NCI-H2107 (cell line): ENCODE measurements around the gene AFF2.

Experiments used
- DNase-seq: peaks from one replicate; lab custom pipeline; 2025; lab: John Stamatoyannopoulos, UW

Gene AFF2

GRCh38 chrX:148582353-148582752 lies 81.9 kb downstream of the AFF2 start:
- no peak for DNase-seq

GRCh38 chrX:148588649-148589310 lies 88.4 kb downstream of the AFF2 start:
- no peak for DNase-seq

DNA sequence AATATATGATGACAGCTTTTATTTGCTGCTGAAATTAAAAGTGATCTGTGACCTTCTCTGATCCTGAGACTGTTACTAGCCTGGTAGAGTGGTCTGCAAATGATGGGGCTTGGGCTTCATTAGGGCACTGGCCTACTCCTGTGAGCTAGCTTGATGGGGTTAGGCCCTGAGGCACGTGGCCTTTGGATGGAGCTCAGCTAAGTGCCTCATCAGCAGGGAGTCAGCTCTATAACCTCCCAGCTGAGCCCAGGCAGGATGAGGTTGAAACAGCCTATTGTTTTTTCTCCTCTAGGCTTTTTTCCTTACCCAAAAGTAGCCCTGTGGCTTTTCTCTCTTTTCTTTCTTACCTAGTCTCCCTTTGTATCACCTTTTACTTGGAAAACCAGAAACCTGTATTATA lies 92.2 kb downstream of the AFF2 start:
- no peak for DNase-seq

GRCh38 chrX:148593146-148593545 lies 92.7 kb downstream of the AFF2 start:
- no peak for DNase-seq

DNA sequence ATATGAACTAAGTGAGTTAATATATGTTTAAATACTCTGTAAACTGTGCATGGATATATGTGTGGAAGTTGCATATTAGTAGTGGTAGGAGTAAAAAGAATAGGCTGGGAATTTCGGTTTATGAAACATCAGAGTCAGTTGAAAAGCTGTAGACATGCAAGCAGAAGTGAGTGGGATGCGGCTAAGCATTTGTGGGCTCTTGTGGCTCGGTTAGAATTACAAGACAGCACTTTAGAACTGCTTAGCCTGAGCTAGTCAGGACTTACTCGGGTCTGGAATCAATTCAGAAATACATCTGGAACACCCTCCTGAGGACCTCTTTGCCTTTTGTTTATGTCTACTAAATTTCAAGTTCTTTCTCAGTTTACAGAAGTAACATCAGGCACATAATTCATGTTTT lies 93.6 kb downstream of the AFF2 start:
- DNase-seq, result no peak

GRCh38 chrX:148599404-148599803 lies 99.0 kb downstream of the AFF2 start:
- DNase-seq, result no peak

DNA sequence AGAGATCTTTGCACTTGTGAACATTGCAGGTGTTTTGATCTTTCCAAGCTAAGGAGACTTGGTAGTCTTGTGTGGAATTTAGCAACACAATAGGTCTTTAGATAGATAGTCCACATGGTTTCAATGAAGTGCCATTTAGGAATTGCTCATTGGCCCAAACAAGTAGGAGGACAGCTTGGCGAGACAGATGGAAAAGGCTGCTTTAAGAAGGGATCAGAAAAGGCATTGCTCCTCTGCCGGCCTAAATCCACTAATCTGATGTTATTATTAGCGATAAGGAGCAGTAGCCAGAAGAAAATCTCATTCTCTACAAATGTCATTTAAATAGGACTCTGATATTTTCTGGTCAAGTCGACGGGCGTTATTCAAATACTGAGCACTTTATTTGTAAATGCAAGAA lies 99.7 kb downstream of the AFF2 start:
- no peak for DNase-seq

DNA sequence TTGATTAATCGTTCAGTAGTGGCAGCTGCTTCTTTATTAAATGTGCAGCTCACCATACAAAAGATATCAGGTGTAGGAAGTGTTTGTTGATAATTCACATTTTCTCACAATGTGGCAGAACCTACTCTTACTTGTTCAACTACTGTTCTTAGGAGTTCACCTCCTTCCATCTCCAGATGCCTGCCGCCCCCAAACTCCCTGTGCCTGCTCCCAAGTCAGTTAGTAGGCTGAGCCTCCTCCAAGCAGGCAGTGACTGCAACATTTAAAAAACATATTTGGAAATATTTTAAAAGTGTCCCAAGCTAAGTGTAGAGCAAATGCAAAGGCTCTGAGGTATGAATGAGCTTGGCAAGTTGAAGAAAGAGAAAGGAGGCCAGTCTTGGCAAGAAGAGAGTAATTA lies 100.2 kb downstream of the AFF2 start:
- no peak for DNase-seq

DNA sequence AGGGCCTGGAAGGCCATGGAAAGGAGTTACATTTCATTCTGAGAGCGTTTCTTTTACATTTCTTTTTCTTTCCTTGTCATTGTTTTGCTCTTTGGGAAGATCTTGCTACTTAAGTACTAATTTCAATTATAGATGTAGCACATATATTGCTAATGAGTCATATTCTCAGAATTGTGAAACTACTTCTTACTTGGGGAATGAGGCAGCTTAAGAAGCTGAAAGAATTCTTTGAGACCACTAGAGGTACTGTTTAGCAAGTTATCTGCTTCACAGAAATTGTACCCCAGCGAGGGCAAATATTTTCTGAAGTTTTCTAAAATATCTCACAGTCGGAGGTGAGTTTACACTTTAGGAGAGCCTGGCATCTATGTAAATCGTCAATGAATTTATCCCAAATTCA lies 100.6 kb downstream of the AFF2 start:
- DNase-seq, result no peak

DNA sequence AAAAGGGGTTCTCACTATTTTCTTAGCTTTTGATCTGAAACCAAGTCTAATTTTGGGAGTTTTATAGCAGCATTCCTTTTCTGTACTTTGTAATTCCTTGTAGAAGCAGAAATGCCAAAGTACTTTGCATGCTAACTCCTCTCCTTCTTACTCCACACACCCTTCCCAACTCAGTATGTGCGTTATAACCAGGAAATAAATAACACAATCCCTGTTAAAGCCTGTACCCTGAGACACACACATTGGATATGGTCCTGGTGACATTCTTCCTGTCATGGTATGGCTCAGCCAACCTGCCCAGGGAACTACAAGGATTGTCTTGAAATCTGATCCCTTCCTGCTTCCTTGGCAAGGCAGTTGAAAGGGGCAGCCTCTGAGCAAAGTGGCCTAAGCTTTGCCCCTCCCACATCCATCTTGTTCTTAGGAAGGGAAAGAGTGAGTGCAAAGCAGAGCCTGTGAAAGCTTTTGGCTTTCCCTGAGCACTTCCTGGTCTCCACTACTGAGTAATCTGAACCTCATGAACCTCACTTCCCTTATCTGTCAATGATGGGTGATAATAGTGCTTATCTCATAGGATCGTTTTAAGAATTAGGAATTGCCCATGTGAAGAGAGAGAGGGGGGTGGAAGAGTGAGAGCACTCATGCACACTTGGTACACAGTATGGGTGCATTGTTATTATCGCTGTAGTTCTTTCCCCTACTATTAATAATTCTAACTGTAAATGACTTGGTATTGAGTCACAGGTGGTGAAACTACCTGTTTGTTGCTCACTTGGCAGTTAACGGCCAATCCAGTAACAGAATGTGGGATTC lies 109.3 kb downstream of the AFF2 start:
- no peak for DNase-seq

GRCh38 chrX:148610328-148610698 lies 109.9 kb downstream of the AFF2 start:
- DNase-seq, result no peak

DNA sequence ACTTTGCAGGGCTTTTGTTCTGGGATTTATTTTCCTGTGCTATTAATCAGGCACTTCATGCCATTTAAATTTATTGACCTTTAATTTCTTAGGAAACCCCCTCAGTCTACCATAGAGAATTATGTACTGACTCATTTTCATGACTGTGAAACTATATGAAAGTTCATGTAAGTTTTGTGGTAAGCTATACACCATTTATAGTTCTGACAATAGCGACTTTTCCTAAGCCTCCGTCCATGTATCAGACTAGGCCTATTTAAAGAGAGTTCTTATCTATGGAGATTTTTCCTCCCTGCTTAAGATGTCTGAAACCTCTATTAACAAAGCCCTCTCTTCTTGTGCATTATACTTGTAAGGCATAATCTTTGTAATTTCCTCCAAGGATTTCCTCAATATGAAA lies 111.6 kb downstream of the AFF2 start:
- no peak for DNase-seq

DNA sequence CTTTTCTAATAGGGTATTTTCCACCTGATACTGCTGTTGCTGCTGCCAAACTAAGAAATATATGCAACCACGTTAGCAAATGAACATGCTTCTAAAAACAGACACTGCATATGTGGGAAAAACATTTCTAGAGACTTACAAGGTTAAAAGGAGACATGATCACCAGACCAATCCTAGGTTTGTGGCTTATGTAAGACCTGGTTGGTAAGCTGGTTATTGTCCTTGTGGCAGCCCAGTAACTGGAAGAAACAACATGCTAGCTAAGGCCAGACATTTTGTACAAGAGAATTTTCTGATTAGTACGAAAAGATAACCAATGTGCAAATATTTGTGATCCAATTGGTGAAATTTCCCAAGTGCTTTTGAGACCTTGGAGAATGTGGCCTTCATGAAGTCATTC lies 112.0 kb downstream of the AFF2 start:
- no peak for DNase-seq

- DNase-seq, result no peak
These were observed 113.2 kb downstream of the AFF2 start for GRCh38 chrX:148613636-148614035.

DNA sequence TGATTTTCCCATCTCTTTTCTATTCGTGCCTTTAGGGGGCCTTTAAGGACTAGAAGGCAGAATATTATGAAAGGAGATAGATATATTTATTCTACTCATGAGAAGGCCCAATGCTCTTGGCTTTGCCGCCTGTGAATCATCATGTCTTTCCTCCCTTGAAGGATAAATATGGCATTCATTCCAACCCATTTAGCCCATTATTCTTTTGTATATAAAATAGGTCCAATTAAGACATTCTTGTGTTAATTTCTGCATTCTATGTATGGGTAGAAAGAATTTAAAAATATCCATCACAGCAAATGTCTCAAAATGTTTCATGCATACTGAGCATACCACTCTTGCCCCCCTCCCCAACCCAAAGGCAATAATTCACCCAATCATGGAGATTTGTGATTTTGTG lies 115.1 kb downstream of the AFF2 start:
- DNase-seq, result no peak

DNA sequence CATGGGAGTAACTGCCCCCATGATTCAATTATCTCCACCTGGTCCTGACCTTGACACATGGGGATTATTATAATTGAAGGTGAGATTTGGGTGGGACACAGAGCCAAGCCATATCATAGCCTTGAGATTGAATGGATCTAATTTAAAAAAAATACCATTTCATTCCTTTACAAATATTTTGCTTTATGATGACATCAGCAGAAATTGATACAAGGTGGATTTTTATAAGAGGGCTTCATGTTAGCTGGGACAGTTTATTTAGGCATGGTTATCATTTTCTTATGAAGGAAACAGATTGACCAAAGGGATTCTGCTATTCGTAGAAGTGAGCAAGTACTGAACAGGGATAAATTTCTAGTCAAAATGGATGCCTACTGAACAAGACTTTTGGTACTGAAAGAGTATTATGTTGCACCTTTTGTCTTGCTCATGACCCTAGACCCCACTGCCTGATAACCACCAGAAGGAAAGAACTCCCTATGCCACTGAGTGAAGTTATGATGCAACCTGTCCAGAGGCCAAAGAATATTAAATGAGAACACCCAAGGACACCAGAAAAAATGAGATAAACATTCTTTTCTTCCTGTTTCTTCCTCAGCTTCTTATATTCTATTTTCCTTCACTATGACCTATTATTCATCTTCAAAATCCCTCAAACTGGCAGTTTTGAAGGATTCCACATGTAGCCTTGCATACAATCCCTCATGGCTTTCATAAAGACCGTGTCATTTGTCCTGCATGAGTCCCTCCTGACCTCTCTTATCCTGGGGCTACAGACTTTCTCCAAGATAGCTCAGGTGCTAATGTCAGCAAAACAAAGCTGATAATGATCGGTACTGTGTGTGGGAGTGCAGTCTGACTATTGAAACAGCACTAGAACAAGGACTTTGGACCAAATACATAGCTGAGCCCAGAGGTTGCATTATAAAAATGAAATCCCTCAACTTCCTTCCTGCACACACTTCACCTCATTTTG lies 118.3 kb downstream of the AFF2 start:
- DNase-seq, result no peak

- DNase-seq, result no peak
These were observed 119.6 kb downstream of the AFF2 start for GRCh38 chrX:148620023-148620422.

DNA sequence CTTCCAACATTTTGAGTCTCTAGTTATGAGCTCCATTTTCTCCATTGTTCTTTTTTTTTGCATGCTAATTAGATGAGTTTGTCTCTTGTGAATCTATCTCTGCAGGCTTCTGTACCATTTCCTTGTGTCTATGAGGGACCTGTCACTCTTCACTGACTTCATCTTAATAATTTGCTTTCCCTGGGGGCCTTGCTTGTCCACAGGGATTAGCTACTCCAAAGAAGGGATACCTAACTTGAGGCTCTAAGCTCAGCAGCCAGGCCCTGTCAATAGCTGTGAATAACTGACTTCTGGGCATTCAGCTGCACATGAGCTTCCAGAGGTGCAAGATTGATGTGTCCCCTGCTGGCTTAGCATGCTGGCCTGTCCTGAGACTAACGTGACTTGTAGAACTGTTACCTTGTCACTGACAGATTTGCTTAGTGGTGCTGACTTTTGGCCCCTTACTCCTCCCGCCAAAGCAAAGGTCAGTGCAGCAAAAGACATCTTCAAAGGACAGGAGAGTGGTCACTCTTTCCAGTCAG lies 124.6 kb downstream of the AFF2 start:
- no peak for DNase-seq

- DNase-seq, result no peak
These were observed 128.2 kb downstream of the AFF2 start for GRCh38 chrX:148628621-148629020.

- DNase-seq, result no peak
These were observed 129.0 kb downstream of the AFF2 start for GRCh38 chrX:148629434-148629833.

DNA sequence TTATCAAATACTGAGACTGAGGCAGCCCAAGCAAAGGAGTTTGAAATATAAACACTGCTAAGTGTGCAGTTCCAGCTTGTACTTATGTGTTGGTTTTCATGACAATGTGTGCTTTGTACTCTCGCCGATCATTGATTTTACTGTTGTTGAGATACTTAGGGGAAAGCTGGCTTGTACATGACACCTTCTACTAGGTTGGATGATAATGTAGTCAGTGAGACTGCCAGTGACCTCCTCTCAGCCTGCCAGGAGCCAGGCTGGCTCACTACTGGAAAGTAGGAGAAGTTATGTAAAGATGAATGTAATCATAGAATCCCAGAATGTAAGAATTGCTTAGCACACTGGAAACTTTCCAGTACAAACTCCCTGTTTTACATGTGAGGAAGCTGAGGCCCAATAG lies 132.0 kb downstream of the AFF2 start:
- DNase-seq, result no peak

DNA sequence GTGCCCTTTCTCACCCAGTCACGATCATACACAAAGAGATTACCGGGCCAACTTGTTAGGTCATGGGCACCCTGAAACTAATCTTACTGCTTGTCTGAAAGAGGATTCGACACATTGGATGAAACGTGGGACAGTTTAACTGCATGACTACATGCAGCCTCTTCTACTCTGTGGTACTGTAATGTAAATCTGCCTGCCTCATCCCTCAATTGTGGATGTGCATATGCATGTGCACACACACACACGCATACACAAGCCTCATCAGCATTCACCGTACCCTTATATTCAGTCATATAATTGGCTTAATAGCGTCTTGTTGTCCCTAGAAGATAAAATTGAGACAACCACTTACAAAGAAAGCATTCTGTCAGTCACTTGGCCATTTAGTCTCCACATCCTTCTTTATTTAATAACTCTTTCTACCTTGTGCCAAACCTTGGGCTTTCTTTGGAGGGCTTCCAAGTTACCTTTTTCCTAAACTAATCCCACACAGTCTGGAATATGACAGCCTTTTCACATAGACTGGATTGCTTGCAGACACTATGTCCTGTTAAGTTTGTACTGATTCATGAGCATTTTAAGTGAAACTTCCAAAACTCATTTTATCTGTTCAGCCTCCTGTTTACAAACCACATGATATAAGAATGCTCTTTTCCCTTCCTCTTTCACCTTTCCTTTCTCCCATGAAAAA lies 132.9 kb downstream of the AFF2 start:
- no peak for DNase-seq
